HG03159 (cell line): ENCODE results near the gene IL17A.
"Not testable (repeated sequence)": the region's sequence is repeated elsewhere in the genome, so short reads cannot be mapped to it uniquely, and the experiment has no call there.

Experiments used
- ATAC-seq: cut with Tn5 transposase; IDR thresholded peaks from one replicate; pipeline ENCODE4 v1.9.1; 2021; ENCODE audit warnings: mild to moderate bottlenecking, moderate library complexity; ENCODE audit not compliant: unreplicated experiment

IL17A gene

GRCh38 chr6:52162940-52163908, 23.0 kb upstream of the IL17A start:
- ATAC-seq, result no peak

- ATAC-seq, result no peak
Observed at GRCh38 chr6:52164319-52165094, 21.7 kb upstream of the IL17A start.

- no peak for ATAC-seq
Observed at GRCh38 chr6:52167267-52167666, 18.9 kb upstream of the IL17A start.

DNA sequence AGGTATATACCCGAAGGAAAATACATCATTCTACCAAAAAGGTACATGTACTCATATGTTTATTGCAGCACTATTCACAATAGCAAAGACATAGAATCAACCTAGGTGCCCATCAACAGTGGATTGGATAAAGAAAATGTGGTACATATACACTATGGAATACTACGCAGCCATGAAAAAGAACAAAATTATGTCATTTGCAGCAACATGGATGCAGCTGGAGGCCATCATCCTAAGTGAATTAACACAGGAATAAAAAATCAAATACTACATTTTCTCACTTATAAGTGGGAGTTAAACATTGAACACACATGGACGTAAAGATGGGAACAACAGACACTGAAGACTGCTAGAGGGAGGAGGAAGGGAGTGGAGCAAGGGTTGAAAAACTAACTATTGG, 17.8 kb upstream of the IL17A start:
- ATAC-seq, result not testable (repeated sequence)

DNA sequence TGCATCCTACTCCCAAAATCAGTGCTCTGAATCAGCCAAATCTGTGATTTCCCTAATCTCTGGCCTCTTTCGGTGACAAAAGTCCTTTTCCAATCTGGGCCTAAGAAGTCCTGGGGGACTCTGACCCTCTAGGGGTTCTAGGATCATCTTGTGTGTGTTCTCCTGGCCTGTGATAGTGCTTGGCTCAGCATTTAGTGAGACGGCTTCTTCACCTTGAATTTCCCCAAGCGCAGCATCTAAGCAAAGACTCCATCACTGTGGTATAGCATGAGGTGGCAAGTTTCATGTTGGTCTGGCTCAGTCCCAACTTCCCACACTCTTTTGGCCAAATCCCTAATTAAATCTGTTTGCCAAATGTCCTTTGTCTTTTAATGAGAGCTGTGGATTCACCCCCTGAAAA, 12.1 kb upstream of the IL17A start:
- no peak for ATAC-seq

GRCh38 chr6:52176550-52176949, 9.6 kb upstream of the IL17A start:
- peak; percentile 53 for ATAC-seq

- ATAC-seq, result no peak
Observed at GRCh38 chr6:52177961-52178360, 8.2 kb upstream of the IL17A start.

DNA sequence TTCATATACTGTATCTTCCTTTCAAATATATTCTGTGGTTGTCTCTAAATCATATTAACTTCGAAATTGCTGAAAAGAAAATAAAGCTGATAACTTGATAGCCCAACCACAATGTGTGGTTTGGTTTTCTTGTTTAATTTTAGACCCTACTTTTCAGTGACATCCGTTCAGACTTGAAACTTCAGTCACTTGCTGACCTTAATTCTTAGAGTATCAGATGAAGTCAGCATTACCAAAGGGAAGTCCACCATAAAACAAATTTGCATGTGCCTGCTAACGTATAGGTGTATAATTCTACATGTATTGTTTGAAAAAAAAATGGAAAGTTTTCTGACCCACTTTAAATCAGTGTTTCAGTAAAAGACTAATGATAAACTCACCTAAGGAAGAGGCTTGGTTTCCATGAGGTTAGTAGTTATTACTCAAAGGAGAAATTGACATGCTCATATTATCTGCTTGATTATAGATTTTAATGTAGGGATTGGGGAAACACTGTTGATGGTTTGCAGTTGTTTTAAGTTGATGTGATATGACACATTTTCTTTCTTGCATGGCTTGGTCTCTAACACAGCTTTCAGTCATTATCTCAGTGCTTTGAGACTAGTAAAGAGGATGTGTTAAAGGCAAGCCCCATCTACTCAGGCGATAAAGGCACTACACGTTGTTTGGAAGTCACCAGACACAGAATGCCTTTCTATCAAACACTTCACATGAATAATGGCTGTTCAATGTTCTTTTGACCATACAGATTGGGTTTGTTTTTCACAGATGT, 5.2 kb upstream of the IL17A start:
- peak; percentile 76 for ATAC-seq

GRCh38 chr6:52183131-52183713, 3.0 kb upstream of the IL17A start:
- ATAC-seq, result no peak

DNA sequence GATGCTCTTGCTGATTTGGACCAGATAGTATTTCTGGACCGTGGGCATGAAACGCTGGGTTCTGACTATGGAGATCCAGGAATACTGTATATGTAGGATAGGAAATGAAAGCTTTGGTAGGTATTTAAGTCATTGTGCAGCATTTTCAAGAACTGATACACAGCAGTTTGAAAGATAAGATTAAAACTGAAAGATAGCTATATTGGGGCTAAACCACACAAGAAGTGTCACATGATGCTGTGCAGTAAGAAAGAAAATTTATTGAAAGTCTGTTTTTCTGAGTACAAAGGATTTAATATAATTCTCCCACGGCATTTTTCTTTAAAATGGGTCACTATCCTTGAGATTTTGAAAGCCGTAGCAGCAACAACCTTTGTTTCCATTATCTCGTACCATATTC, 305 bp downstream of the IL17A start:
- ATAC-seq, result peak; percentile 65

- ATAC-seq, result no peak
Observed at GRCh38 chr6:52187098-52187497, 923 bp downstream of the IL17A start.

- no peak for ATAC-seq
Observed at GRCh38 chr6:52189974-52190373, 3.8 kb downstream of the IL17A start.

DNA sequence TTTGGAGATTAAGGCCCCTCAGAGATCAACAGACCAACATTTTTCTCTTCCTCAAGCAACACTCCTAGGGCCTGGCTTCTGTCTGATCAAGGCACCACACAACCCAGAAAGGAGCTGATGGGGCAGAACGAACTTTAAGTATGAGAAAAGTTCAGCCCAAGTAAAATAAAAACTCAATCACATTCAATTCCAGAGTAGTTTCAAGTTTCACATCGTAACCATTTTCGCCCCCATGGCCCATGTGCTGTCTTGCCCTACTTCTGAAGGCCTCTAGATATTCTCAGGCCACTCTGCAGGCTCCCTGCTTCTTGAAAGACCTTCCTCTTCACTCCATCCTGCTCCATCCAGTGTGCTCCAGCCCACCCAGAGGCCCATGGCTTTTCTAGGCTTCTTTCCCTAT, 4.2 kb downstream of the IL17A start:
- no peak for ATAC-seq

DNA sequence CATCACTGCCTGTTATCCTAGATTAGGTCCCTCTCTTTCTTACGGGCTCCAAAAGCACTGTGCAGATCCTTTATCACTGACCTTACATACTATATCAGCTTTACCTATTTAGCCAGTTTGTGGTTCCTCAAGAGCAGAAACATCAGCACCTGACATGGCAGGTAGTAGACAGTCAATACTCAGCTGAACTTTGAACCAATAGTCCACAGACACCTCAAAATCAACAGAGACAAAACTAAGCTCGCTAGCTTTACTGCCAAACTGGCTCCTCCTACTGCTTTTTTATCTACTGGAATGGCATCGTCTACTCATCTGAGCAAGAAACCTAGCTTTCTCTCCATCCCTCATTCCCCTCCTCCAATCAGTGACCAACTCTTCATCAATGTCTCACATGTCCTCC, 5.6 kb downstream of the IL17A start:
- no peak for ATAC-seq

- ATAC-seq, result no peak
Observed at GRCh38 chr6:52195886-52196285, 9.7 kb downstream of the IL17A start.

GRCh38 chr6:52200088-52200487, 13.9 kb downstream of the IL17A start:
- ATAC-seq, result not testable (repeated sequence)

DNA sequence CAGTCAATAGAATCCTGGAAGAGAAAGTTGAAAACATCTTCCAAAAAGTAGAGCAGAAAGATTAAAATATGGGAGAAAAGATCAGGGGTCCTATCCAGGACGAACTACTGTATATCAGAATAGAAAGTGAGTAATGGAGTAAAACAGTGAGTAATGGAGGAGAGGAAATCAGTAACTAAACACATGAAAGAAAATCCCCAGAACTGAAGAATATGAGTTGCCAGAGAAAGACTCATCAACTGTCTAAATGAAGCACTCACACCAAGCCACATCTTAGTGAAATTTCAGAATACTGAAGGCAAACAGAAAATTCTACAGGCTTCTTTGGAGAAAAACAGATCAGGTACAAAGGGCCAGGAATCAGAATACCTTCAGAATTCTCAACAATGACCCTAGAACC, 14.9 kb downstream of the IL17A start:
- ATAC-seq, result no peak

DNA sequence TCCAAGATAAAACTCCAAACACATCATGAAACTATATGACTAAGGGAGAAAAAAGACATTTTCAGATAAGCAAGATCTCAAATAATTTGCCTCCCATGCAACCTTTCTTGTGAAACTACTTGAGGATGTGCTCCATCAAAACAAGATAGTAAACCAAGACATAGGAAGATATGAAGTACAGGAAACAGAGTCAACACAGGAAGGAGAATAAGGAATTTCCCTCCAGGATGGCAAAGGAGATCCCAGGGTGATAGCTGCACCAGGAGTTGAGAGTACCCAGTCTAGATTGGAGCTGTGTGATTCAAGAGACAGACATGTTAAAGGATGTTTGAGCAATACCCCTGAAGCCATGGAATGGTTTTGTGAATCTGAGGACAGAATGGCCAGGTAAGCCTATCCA, 15.3 kb downstream of the IL17A start:
- no peak for ATAC-seq

DNA sequence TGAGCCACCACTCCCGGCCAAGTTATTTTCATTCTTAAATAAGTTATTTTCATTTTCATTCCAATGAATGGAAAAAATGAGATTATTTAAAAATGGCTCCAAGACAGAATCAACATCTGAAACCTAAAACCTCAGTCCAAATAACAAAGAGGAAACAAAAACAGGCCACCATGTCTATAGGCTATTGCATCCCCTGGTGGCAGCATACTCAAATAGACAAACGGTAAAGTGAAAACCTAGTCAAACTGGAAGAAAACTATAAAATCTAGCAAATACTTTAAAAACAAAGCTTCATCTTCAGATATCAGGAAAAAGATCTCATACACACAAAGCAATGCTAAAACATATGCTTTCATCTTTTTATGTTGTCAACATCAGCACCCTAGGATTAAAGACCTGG, 20.9 kb downstream of the IL17A start:
- ATAC-seq, result no peak

DNA sequence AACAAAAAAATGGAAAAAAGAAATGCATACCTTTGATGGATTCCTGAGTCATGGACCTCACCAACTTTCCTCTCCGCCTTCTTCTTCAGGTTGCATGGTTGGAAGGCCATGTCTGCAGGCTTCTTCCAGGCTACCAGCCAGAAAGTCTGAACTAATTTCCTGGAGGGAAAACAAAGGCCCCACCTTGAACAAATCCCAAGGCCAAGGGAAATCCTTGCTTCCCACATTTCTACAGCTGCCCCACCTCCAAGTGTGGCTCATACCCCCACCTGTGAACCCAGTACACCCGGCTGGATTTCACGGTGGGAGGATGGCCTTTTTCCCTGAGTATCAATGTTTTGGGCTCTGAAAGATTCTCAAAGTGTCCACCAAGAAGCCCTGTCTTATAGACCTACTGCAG, 22.4 kb downstream of the IL17A start:
- no peak for ATAC-seq

DNA sequence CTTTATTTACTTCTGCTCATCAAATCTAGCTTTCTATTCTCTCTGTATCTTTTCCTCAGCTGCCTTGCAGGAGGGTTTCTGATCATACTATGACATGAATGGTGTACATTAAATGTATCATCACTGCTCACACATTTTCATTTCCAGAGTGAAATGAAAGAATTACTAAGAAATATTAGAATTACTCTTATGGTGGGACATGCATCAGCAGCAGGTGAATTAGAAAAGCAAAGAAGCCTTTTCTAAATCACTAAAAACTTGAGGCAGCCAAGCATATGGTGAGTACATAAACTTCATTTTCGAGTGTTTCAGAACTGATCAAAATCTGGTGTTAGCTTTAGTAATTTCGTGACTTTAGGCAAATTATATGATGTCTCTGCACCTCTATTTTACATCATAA, 23.6 kb downstream of the IL17A start:
- peak; percentile 38 for ATAC-seq
